GM21737 (cell line): ENCODE measurements around the gene C19orf73.

Experiments used
- ATAC-seq: cut with Tn5 transposase; IDR thresholded peaks from one replicate; pipeline ENCODE4 v1.9.1; 2021; ENCODE audit warnings: mild to moderate bottlenecking, moderate library complexity; ENCODE audit not compliant: unreplicated experiment

C19orf73 gene

DNA sequence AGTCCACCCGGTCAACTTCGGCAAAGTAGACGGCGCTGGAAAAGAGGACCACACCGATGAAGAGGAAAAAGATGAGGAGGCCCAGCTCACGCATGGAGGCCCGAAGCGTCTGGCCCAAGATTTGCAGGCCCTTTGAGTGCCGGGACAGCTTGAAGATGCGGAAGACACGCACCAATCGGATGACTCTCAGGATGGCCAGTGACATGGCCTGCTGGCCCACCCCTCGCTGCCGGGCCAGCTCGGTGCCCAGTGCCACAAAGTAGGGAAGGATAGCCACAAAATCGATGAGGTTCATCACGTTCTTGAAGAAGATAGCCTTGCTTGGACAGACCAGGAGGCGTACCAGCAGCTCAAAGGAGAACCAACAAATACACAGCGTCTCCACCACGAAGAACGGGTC, 48.5 kb downstream of the C19orf73 start:
- ATAC-seq, result no peak

GRCh38 chr19:49069026-49069425, 49.9 kb downstream of the C19orf73 start:
- ATAC-seq, result no peak
